HG03135 (cell line): ENCODE data around the gene SPDYE3.
"Not testable (repeated sequence)": the region's sequence is repeated elsewhere in the genome, so short reads cannot be mapped to it uniquely, and the experiment has no call there.

Experiments used
- ATAC-seq: cut with Tn5 transposase; IDR thresholded peaks from one replicate; pipeline ENCODE4 v1.9.1; 2021; ENCODE audit warnings: mild to moderate bottlenecking, moderate library complexity; ENCODE audit not compliant: unreplicated experiment

The SPDYE3 gene

GRCh38 chr7:100287191-100287969 lies 20.1 kb upstream of the SPDYE3 start:
- ATAC-seq: not testable (repeated sequence)

- not testable (repeated sequence) for ATAC-seq
Measured at GRCh38 chr7:100288258-100288657, 19.2 kb upstream of the SPDYE3 start.

- not testable (repeated sequence) for ATAC-seq
Measured at GRCh38 chr7:100292162-100292561, 15.3 kb upstream of the SPDYE3 start.

GRCh38 chr7:100295269-100295668 lies 12.2 kb upstream of the SPDYE3 start:
- ATAC-seq: not testable (repeated sequence)

GRCh38 chr7:100297852-100298631 lies 9.5 kb upstream of the SPDYE3 start:
- not testable (repeated sequence) for ATAC-seq

GRCh38 chr7:100298632-100298895 lies 8.9 kb upstream of the SPDYE3 start:
- not testable (repeated sequence) for ATAC-seq

GRCh38 chr7:100304526-100304925 lies 3.0 kb upstream of the SPDYE3 start:
- ATAC-seq: not testable (repeated sequence)

- ATAC-seq: not testable (repeated sequence)
Measured at GRCh38 chr7:100318329-100318728, 10.8 kb downstream of the SPDYE3 start.

- not testable (repeated sequence) for ATAC-seq
Measured at GRCh38 chr7:100321648-100322047, 14.1 kb downstream of the SPDYE3 start.

GRCh38 chr7:100324194-100324593 lies 16.7 kb downstream of the SPDYE3 start:
- not testable (repeated sequence) for ATAC-seq

GRCh38 chr7:100325671-100326070 lies 18.2 kb downstream of the SPDYE3 start:
- not testable (repeated sequence) for ATAC-seq

- not testable (repeated sequence) for ATAC-seq
Measured at GRCh38 chr7:100326914-100327313, 19.4 kb downstream of the SPDYE3 start.

GRCh38 chr7:100335566-100336466 lies 28.3 kb downstream of the SPDYE3 start:
- ATAC-seq: peak; percentile 97

- ATAC-seq: not testable (repeated sequence)
Measured at GRCh38 chr7:100338083-100338696, 30.7 kb downstream of the SPDYE3 start.

GRCh38 chr7:100341286-100341685 lies 33.8 kb downstream of the SPDYE3 start:
- ATAC-seq: not testable (repeated sequence)

- ATAC-seq: no peak
Measured at GRCh38 chr7:100342765-100343164, 35.3 kb downstream of the SPDYE3 start.

- ATAC-seq: peak; percentile 8
Measured at GRCh38 chr7:100344124-100344559, 36.6 kb downstream of the SPDYE3 start.

- ATAC-seq: peak; percentile 69
Measured at GRCh38 chr7:100344560-100345287, 37.2 kb downstream of the SPDYE3 start.

GRCh38 chr7:100345288-100345672 lies 37.8 kb downstream of the SPDYE3 start:
- ATAC-seq: peak; percentile 15

- no peak for ATAC-seq
Measured at GRCh38 chr7:100346921-100347320, 39.4 kb downstream of the SPDYE3 start.
